Esophagus squamous epithelium (tissue), 5 donors: ENCODE results near the gene UGT3A1. TPM values are rescaled to one million over a fixed set of nuclear protein-coding genes. Genes with fewer than 3 reads are reported as not detected.

Experiments
- DNase-seq: peaks from one replicate; lab custom pipeline; 2025; lab: John Stamatoyannopoulos, UW
- H3K27ac ChIP-seq, 4 donors: fragments of 200-600 bp; sonication (generic); one replicate each; pipeline ENCODE4 v1.5.1; 2016 to 2019; ENCODE audit warnings: mild to moderate bottlenecking in 1 of 4
- H3K27me3 ChIP-seq, 4 donors: fragments of 200-600 bp; sonication (generic); 1 replicate in 3 of 4; 2 replicates in 1 of 4; pipeline versions ENCODE4 v1.5.1 to v1.6.0; 2017 to 2021; ENCODE audit warnings: antibody characterized with exemption in 1 of 4
- H3K36me3 ChIP-seq, 3 donors: fragments of 200-600 bp; sonication (generic); one replicate each; pipeline ENCODE4 v1.5.1; 2016 to 2019
- H3K4me1 ChIP-seq, 3 donors: fragments of 200-600 bp; sonication (generic); one replicate each; pipeline ENCODE4 v1.5.1; 2017 to 2019
- H3K4me3 ChIP-seq, 4 donors: fragments of 200-600 bp; sonication (generic); 1 replicate in 3 of 4; 2 replicates in 1 of 4; pipeline ENCODE4 v1.5.1; 2016 to 2019; ENCODE audit warnings: mild to moderate bottlenecking in 2 of 4, moderate library complexity in 1 of 4
- H3K9me3 ChIP-seq, 3 donors: fragments of 200-600 bp; sonication (generic); one replicate each; pipeline ENCODE4 v1.5.1; 2016 to 2019
- POLR2A ChIP-seq, 4 donors: fragments of 450-650 bp; IDR thresholded peaks; one replicate each; pipeline ENCODE4 v1.6.1; 2017; ENCODE audit warnings: antibody characterized with exemption in 4 of 4, mild to moderate bottlenecking in 4 of 4, moderate library complexity in 3 of 4
- WGBS, 2 donors: methylation state at CpG; one replicate each; pipeline ENCODE4 v1.1.5; 2018; 5-methylcytosine and 5-hydroxymethylcytosine counted together
- intact Hi-C: fragments of 100-400 bp; cut with DNase I; formaldehyde crosslinking; loops from one replicate; pipeline ENCODE4 v1.15.0; 2022
- total RNA-seq, 4 donors: library from RNA; depleted of rRNA; stranded (reverse); fragments of >200 nt; gene quantifications; one replicate each; pipeline ENCODE4 v1.1.0, GENCODE V29; 2016
- TF ChIP-seq, protein P1 (sequence below), 6 experiments: fragments of 450-650 bp in 4 of 6; fragments of 200-600 bp in 2 of 6; sonication (generic) in 2 of 6; IDR thresholded peaks; one replicate each; pipeline ENCODE4 v1.5.1; 2016 to 2019; ENCODE audit warnings: antibody characterized with exemption in 6 of 6, mild to moderate bottlenecking in 4 of 6, moderate library complexity in 4 of 6
- donor health status: DM: yes; HTN: yes; CAD: no.

Gene UGT3A1
- total RNA-seq, 4 donors from 2014 or later, result 0.11 TPM; not detected in 3

- DNase-seq, result no peak
- intact Hi-C loops, result loop anchor here (10.0 kb wide), 2 partner anchors 266 to 306 kb away; partner anchors contain the start of gene SPEF2
Measured at GRCh38 chr5:35920890-35921289, 70.3 kb downstream of the UGT3A1 start.

DNA sequence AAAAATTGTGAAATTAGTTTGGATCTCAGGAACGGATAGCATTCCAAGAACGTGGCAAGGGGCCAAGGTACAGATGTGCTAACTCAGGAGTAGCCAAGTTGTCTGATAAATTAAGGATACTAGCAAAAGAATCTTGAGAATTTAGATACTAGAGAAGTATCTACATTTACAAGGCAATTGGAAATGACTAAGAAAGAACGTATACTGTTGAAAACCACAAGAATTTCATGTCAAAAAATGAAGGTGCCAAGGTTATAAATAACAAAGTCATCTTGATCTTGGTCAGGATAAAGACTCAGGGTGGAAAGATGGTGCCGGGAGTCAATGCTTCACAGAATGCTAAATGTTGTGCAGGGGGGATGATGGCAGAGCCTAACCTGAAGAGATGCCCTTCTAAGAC, 72.0 kb downstream of the UGT3A1 start:
- peaks cover 0 to 26% (median 0%) of the 10 kb centered on the region in 4 donors for H3K27me3 ChIP-seq
- DNase-seq, result no peak
- no peak overlapping the region for H3K4me3 ChIP-seq
- H3K9me3 ChIP-seq, result no peaks in the 10 kb centered on the region
- H3K27ac ChIP-seq, result no peak overlapping the region
- no peaks in the 10 kb centered on the region for H3K4me1 ChIP-seq
- TF ChIP-seq, protein P1, sequence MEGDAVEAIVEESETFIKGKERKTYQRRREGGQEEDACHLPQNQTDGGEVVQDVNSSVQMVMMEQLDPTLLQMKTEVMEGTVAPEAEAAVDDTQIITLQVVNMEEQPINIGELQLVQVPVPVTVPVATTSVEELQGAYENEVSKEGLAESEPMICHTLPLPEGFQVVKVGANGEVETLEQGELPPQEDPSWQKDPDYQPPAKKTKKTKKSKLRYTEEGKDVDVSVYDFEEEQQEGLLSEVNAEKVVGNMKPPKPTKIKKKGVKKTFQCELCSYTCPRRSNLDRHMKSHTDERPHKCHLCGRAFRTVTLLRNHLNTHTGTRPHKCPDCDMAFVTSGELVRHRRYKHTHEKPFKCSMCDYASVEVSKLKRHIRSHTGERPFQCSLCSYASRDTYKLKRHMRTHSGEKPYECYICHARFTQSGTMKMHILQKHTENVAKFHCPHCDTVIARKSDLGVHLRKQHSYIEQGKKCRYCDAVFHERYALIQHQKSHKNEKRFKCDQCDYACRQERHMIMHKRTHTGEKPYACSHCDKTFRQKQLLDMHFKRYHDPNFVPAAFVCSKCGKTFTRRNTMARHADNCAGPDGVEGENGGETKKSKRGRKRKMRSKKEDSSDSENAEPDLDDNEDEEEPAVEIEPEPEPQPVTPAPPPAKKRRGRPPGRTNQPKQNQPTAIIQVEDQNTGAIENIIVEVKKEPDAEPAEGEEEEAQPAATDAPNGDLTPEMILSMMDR (IDR thresholded peaks at IDR 0.05), result no peak
- TF ChIP-seq POLR2A (IDR thresholded peaks at IDR 0.05), result no peak
- no peaks in the 10 kb centered on the region for H3K36me3 ChIP-seq
- 47 to 55% methylated on average over 4 of the region's 4 CpGs for WGBS, 2 donors
- intact Hi-C loops, result no loop called here

More at GRCh38 chr5:35920890-35921289, 70.3 kb downstream of the UGT3A1 start:
- TF ChIP-seq POLR2A (IDR thresholded peaks at IDR 0.05), result no peak
- Histone ChIP-seq H3K36me3 (no peaks in the 10 kb centered on the region), H3K9me3 (no peaks in the 10 kb centered on the region), H3K27me3 (peaks cover 0 to 42% (median 0%) of the 10 kb centered on the region in 4 donors), H3K4me3 (no peak overlapping the region), H3K4me1 (peaks cover 0 to 10% (median 0%) of the 10 kb centered on the region in 3 donors), H3K27ac (no peak overlapping the region)
- WGBS, 2 donors, result 61 to 62% methylated on average over 10 to 11 of the region's 11 CpGs

- TF ChIP-seq, protein P1 (IDR thresholded peaks at IDR 0.05), result no peak
- no peak for TF ChIP-seq POLR2A (IDR thresholded peaks at IDR 0.05)
- no peak for DNase-seq
- no peak overlapping the region for H3K4me3 ChIP-seq
- H3K9me3 ChIP-seq, result no peaks in the 10 kb centered on the region
- H3K4me1 ChIP-seq, result no peaks in the 10 kb centered on the region
- intact Hi-C loops, result no loop called here
- no peak overlapping the region for H3K27ac ChIP-seq
- H3K27me3 ChIP-seq, result no peaks in the 10 kb centered on the region
- no peaks in the 10 kb centered on the region for H3K36me3 ChIP-seq
Measured at GRCh38 chr5:35908814-35909213, 82.4 kb downstream of the UGT3A1 start.

DNA sequence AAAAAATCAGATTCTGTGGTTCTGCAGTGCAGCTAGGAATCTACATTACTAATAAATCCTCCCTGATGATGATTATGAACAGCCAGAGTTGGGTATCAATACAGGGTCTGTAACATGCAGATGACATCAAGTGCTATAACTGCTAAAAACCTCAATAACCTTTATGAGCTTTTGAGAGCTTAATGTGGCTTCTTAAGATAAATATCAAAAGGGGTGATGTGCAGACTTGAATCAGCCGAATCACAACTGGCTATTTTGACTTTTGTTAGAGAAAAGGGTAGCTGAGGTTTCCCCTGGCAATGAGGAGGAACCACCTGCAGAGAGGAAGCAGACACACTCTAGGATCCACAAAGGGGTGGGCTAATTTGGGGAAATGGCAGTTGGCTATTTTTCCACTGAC, 83.0 kb downstream of the UGT3A1 start:
- Histone ChIP-seq H3K27ac (no peak overlapping the region), H3K36me3 (no peaks in the 10 kb centered on the region), H3K9me3 (no peaks in the 10 kb centered on the region), H3K4me1 (no peaks in the 10 kb centered on the region), H3K27me3 (no peaks in the 10 kb centered on the region), H3K4me3 (no peak overlapping the region)
- 36 to 39% methylated on average over 1 of the region's 1 CpG for WGBS, 2 donors
- intact Hi-C loops, result no loop called here
- TF ChIP-seq, protein P1 (IDR thresholded peaks at IDR 0.05), result no peak
- no peak for TF ChIP-seq POLR2A (IDR thresholded peaks at IDR 0.05)
- DNase-seq, result no peak

DNA sequence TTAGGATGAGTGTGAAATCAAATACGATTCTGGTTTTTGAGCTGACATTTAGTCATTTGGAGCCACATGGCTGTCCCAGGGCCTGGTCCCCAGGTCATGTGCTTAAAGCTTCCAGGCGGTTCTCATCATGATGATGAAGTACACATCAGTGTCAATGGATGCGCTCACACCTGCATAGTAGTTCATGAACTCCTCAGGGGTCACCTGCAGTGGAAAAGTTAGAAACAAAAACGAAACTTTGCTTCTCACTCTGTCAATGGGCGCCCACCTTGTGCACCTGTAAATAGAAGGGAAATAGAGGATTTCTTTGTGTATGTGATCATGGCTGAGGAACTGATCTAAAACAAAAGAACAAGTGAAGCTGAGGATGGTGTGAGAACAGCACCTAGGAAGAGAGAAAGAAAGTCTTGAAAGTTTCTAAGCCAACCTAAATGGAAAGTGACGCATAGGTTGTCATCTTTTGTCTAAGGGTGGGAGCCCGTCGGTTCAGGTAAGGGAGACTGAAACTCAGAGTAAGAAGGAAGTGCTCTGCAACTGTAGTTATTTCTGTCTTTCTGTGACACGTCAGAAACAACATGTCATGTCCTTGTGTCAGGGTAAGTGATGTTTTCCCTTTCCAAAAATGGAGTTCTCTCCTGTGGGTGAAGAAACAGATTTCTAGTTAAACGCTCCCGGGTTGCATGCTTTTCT, 86.6 kb downstream of the UGT3A1 start:
- TF ChIP-seq POLR2A (IDR thresholded peaks at IDR 0.05), result no peak
- TF ChIP-seq, protein P1 (IDR thresholded peaks at IDR 0.05), result no peak
- H3K27ac ChIP-seq, result no peak overlapping the region
- intact Hi-C loops, result no loop called here
- no peaks in the 10 kb centered on the region for H3K27me3 ChIP-seq
- DNase-seq, result no peak
- H3K36me3 ChIP-seq, result no peaks in the 10 kb centered on the region
- no peaks in the 10 kb centered on the region for H3K4me1 ChIP-seq
- WGBS, 2 donors, result 73% methylated on average over 11 of the region's 11 CpGs
- H3K4me3 ChIP-seq, result no peak overlapping the region
- H3K9me3 ChIP-seq, result no peaks in the 10 kb centered on the region
